Measurements from ENCODE around the gene HS1BP3.

HS1BP3 gene

DNA sequence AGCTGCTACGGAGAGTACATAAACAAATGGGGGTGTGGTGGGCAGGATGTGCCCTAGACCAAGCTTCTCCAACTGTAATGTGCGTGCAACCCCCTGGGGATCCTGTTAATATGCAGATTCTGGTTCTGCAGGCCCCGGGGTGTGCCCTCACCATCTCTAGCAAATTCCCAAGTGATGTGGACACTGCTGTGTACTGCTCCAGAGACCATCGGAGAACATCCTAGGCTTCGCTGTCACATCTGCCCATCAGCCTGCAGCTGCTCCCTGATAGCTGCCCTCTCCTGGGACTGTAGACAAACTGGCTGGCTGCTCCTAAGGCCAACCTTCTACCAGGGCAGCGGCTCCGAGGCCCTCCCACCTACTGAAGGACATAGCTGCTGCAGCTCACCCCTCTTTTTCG is 3.2 kb downstream of the HS1BP3 start:
- DNase-seq (ENCODE audit: low read depth in 2 of 2), result no peak

DNA sequence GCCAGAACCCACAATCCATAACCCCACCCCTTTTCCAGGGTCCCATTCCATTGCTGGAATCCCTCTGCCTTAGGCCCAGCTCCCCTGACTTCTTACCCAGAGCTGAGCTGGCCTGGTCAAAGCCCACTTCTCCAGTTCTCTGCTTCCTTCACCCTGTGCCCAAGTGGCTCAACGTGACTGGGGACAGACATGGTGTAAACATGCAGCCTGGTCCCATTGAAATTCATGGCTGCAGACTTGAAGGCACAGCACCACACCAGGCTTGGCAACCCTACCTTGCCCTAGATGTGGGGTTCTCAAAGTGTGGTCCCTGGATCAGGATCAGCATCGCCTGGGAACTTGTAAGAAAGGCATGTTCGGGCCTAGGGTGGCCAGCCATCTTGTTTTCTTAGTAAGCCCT is 3.7 kb downstream of the HS1BP3 start:
- no peak for DNase-seq (ENCODE audit: low read depth in 2 of 2)

- DNase-seq (ENCODE audit: low read depth in 2 of 2), result no peak
Observed at GRCh38 chr2:20646446-20646845, 4.5 kb downstream of the HS1BP3 start.

GRCh38 chr2:20645761-20646160 is 5.1 kb downstream of the HS1BP3 start:
- no peak for DNase-seq (ENCODE audit: low read depth in 2 of 2)

GRCh38 chr2:20645301-20645701 is 5.6 kb downstream of the HS1BP3 start:
- no peak for DNase-seq (ENCODE audit: low read depth in 2 of 2)

DNA sequence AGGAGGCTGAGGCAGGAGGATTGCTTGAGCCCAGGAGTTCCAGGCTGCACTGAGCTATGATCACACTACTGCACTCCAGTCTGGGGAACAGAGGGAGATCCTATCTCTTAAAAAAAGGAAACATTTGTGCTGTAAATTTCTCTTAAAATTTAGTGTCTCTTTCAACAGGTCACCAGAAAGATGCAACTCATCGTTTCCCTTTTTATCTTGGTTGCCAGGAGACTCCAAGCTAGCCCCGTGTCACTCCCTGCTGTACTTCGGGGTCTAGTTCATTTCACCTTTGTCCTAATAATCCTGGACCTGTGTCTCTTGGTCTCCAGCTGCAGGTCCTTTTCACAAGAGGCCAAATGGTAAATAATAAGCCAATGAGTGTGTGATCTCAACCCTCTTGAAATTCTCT is 7.1 kb downstream of the HS1BP3 start:
- DNase-seq (ENCODE audit: low read depth in 2 of 2), result no peak

DNA sequence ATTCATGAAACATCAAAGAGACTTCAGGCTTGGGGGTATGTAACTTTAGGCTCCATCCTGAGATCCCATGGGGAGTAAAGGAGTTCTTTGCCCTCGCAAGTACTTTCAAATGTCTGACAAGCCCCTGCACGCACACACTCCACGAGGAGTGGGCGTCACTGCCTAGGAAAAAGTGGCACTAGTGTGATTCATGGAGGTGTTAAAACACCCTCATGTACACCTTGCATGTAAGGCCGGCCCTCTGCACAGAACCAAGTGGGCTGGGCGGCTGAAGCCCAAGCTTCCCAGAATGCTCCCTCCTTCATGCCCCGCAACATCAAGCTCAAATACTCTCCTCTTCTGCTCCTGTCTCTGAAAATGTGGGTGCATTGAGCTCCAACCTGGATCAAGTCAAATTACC is 7.8 kb downstream of the HS1BP3 start:
- DNase-seq (ENCODE audit: low read depth in 2 of 2), result no peak

DNA sequence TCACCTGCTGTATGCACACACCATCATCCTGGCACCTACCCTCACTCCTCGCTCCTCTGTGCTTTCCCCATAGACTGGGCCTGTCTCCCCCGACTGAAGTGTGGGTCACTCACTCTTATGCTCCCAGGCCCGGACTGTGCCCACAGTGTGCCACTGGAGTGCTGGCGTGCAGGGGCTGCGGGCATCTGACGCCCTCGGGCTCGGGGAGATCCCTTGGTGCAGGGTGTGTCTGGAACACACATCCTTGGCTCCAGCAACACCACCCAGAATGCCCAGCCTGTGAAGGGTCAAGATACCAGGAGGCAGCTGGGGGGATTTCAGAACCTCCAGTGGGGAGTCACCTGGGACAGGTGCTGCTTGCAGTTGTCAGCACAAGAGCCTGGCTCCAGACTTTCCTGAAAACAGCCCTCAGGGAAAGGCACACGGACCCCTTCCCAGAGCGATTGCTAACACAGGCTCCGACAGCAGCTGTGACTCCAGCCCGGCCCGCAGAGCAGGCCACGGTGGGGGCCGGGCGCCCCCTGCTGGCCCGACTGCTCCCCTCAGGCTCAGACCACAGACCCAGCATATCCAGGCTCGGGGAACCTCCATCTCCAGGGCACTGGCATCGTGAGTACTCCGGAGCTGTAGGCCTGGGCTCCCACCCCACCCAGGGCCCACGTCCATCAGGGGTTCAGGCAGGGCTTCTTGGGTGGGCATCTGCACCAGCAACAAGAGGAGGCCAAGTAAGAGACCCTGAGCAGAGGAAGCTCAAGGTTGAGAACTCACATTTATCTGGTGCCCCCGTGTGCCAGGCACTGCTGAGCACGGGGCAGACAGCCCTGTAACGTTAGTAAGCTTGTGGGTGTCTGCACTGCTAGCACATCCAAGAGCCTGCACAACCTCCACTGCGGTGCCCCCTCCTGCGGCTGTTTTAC is 8.6 kb downstream of the HS1BP3 start:
- DNase-seq (ENCODE audit: low read depth in 2 of 2), result peak; percentile 36 to 64

DNA sequence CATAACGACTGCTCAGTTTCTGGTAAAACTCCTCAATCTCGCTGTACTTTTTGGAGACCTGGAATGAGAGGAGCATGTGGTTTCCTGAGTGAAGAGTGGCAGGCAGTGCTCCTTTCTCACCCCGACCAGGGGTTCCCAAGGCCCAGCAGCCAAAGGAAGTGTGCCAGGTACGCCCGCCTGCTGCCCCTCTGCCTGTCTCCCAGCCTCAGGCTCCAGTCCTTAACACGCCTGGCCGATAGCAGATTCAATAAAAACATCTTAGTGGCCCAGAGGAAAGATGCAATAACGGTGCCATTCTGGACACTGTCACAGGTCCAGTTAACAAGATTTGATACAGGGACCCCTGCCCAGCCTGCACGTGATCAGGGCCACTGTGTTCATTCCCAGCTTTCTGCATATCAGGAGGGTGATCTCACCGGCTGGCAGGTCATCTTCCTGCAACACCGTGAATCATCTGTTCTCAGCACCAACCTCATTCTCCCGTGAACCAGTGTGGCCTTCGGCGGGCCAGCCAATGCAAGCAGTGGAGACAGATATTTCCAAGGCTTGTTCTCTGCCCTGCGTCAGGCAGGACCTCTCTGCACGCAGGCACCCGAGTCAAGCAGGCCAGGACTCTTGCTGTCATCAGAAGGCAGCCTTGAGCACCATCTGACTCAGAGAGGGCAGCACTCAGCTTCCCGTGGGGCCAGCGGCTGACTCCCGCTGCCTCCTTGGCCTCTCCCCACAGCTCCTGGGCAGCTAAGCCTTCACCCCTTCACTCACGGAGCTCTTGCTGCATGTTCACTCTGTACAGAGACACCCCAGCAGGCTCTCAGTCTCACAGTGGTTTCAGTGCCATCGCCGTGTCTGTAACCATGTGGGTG is 9.5 kb downstream of the HS1BP3 start:
- DNase-seq (ENCODE audit: low read depth in 2 of 2), result no peak

DNA sequence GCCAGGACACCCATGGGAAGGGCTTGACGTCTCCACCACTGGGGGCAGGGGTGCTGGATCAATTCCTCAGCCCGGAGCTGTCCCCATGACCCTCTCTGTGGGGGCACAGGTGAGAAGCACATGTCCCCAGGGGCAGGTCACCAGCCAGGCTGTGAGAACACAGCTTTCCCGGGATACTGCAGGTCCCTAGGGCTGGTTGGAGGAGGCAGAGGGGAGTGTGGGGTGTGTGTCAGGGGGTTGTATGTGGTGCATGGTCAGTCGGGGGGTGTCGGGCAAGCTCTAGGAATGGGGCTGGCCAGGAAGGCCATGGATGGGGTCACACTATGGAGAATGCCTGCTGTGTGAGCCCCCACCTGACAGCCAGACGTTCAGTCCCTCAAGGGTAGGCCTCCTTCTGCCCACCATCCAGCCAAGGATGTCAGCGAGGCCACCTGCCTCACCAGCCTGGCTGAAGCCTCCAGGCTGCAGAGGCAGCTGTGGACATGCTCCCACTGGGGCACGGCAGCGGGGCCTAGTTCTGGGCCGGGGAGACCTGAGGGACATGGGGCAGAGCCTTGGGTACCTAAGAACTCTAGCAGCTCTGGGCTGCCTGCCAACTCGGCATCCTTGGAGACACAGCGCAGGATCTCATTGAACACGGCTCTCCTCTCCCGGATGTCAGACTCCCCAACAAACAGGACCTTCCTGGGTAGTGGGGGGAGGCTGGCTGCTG is 10.3 kb downstream of the HS1BP3 start:
- no peak for DNase-seq (ENCODE audit: low read depth in 2 of 2)

- no peak for DNase-seq (ENCODE audit: low read depth in 2 of 2)
Observed at GRCh38 chr2:20638646-20639430, 12.1 kb downstream of the HS1BP3 start.

GRCh38 chr2:20638014-20638413 is 12.9 kb downstream of the HS1BP3 start:
- no peak for DNase-seq (ENCODE audit: low read depth in 2 of 2)

GRCh38 chr2:20637147-20637546 is 13.8 kb downstream of the HS1BP3 start:
- DNase-seq (ENCODE audit: low read depth in 2 of 2), result no peak

DNA sequence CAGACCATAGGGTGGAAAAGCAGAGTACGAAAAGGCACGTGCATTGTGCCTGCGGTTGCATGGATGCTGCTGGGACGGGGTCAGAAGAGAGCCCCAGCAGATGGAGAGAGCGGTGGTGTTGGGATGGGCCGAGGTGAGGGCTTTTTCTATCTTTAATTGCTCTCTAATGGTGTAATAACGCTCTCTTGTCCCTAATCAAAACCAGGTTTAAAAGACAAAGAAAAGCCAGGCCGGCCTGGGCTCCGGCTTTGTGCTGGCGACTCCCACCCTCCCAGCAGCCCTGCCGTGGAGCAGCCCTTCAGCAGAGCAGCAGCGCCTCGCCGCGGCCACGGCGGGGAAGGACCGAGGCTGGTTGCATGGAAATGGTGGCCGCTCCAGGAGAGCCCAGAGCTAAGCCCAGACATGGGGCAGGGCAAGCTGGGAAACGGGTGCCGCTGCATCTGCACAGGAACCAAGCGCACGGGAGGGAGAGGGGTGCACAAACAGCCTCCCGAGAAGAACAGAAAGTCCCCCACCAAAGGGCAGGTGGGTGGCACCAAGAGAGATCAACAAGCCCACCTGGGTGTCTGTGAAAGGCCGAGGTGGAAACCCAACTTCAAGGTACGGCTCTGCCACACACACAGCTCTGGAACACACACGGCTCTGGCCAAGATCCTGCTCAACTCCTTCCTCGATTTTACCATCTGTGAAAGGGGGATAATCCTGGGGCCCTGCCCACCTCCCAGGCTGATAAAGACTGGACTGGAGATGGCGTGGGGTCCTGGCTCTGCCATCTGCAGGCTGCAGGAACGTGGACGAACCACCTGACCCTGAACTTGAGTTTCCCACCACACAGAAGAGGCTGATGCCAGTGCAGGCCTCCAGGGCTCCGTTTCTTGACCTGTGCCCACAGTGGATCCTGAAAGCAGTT is 15.0 kb downstream of the HS1BP3 start:
- no peak for DNase-seq (ENCODE audit: low read depth in 2 of 2)

GRCh38 chr2:20635113-20635510 is 15.8 kb downstream of the HS1BP3 start:
- no peak for DNase-seq (ENCODE audit: low read depth in 2 of 2)

GRCh38 chr2:20634507-20635112 is 16.3 kb downstream of the HS1BP3 start:
- DNase-seq (ENCODE audit: low read depth in 2 of 2), result no peak

DNA sequence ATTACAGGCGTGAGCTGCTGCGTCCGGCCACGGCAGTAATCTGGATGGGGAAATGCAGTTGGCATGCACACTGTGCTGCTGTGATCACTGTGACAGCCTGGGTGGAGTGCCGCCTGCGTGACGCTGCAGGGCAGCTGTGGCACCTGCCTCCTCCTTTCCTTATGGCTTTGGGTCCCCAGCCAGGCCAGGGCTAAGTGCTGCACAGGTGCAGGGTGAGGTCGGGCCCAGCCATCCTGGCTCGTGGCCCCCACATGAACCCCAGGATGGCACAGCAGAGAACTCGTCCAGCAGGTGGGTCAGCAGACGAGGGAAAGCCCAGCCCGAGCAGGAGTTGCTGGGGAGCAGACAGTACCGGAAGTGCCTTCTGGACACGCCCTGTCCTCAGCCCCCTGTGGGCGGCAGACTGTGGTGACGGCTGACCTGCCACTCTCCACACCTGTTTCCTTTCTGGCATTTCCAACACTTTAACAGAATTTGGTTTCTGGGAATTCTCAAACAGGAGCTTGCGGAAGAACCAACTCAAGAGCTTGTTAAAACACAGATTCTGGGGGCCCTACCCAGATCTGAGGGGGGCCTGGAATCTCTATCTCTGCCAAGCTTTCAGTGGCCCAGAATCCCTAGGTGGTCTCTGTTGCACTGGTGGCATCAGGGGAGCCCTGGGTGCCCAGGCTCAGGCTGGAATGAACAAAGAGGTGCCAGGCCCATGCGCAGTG is 16.9 kb downstream of the HS1BP3 start:
- DNase-seq (ENCODE audit: low read depth in 2 of 2), result no peak

DNA sequence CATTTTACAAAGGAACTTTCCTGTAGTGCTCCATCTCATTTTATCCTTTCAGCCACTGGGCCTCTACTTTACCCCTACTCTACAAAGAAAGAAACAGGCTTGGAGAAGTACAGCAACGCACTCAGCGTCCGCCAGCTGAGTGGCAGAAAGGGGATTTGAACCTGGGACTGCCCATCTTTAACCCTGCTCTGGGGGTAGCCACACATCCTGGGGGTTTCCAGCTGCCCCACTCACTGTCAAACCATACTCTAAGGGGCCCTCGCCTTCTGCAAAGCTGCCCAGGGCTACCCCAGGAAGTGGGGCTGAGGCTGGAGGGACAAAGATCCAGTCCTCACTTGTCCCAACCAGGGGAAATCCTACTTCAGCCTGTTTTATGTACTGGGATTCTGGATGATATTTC is 17.9 kb downstream of the HS1BP3 start:
- no peak for DNase-seq (ENCODE audit: low read depth in 2 of 2)

- no peak for DNase-seq (ENCODE audit: low read depth in 2 of 2)
Observed at GRCh38 chr2:20632446-20632990, 18.4 kb downstream of the HS1BP3 start.

Data from stimulated activated CD4-positive, alpha-beta T cell treated with anti-CD3 and anti-CD28 coated beads, Interleukin-1b, Interleukin-23, amount 100 ng/mL, for 1 hour (primary cell).